Stimulated activated CD4-positive, alpha-beta T cell treated with anti-CD3 and anti-CD28 coated beads, TNF-alpha, amount 100 ng/mL, for 24 hours (primary cell): ENCODE measurements around the gene ZBED1.
"Not testable (repeated sequence)": the region's sequence is repeated elsewhere in the genome, so short reads cannot be mapped to it uniquely, and the experiment has no call there.

Experiments
- DNase-seq, 3 experiments: peaks; one replicate each; pipeline ENCODE4 v3.0.0-alpha.2; 2020; ENCODE audit warnings: low read depth in 3 of 3

ZBED1 gene

GRCh38 chrX:2519638-2520037 is 18.9 kb upstream of the ZBED1 start:
- DNase-seq: not testable (repeated sequence)

- DNase-seq: no peak
Observed at GRCh38 chrX:2517055-2517454, 16.3 kb upstream of the ZBED1 start.

- DNase-seq: no peak
Observed at GRCh38 chrX:2516623-2517022, 15.8 kb upstream of the ZBED1 start.

- DNase-seq: no peak
Observed at GRCh38 chrX:2514131-2514530, 13.4 kb upstream of the ZBED1 start.

GRCh38 chrX:2513121-2513664 is 12.4 kb upstream of the ZBED1 start:
- DNase-seq: no peak

GRCh38 chrX:2512501-2512900 is 11.7 kb upstream of the ZBED1 start:
- DNase-seq: no peak

- DNase-seq: no peak
Observed at GRCh38 chrX:2511326-2511725, 10.6 kb upstream of the ZBED1 start.

GRCh38 chrX:2508648-2509335 is 8.0 kb upstream of the ZBED1 start:
- no peak for DNase-seq

GRCh38 chrX:2507904-2508627 is 7.3 kb upstream of the ZBED1 start:
- no peak for DNase-seq

GRCh38 chrX:2507196-2507595 is 6.4 kb upstream of the ZBED1 start:
- DNase-seq: no peak

GRCh38 chrX:2505341-2505740 is 4.6 kb upstream of the ZBED1 start:
- not testable (repeated sequence) for DNase-seq

- no peak for DNase-seq
Observed at GRCh38 chrX:2504706-2505332, 4.0 kb upstream of the ZBED1 start.

- DNase-seq: no peak
Observed at GRCh38 chrX:2503591-2504500, 3.1 kb upstream of the ZBED1 start.

GRCh38 chrX:2502668-2503519 is 2.1 kb upstream of the ZBED1 start:
- no peak for DNase-seq

- DNase-seq: no peak
Observed at GRCh38 chrX:2502120-2502667, 1.4 kb upstream of the ZBED1 start.

- no peak for DNase-seq
Observed at GRCh38 chrX:2501559-2502102, 855 bp upstream of the ZBED1 start.

GRCh38 chrX:2500091-2500802 is 529 bp downstream of the ZBED1 start:
- DNase-seq: peak in 1 of 3 experiments; percentile 14

- no peak for DNase-seq
Observed at GRCh38 chrX:2499507-2499906, 1.3 kb downstream of the ZBED1 start.

GRCh38 chrX:2498781-2499302 is 1.9 kb downstream of the ZBED1 start:
- DNase-seq: no peak
